Measurements from ENCODE around the gene CNOT8. TPM values are rescaled to one million over a fixed set of nuclear protein-coding genes. Genes with fewer than 3 reads are reported as not detected.
"Not testable (repeated sequence)": the region's sequence is repeated elsewhere in the genome, so short reads cannot be mapped to it uniquely, and the experiment has no call there.

Gene CNOT8
- total and polyA plus RNA-seq, 2 donors, result 75.5 to 98.2 TPM

DNA sequence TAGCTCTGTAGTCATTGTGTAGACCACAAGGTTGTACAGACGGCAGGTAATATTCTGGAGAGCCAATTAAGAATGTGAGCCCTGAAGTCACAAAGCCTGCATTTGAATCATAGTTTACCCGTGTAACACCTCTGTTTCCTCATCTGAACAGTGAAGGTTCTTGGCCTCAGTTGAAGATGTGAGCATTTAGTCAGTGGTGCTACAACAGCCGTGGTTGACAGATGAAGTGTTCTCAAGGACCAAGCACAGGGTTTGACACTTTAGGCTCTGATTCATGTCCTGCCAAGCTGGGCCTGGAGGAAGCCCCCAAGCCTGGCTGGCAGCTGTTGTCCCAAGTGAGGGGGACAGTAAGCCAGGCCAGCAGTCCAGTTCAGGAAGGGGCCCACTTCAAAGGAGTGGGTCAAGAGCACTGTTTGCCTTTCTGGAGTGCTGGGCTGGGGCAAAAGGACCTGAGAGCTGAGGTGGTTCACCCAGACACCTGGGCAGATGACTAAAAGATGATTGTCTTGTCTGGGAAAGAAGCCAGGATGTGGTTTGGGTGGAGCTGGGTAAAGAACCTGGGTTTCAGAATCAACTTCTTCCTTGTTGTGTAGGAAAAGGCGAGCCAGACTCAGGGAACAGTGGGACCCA, 28.7 kb upstream of the CNOT8 start:
- peak in 2 of 9 donors; percentile 16 to 37 for DNase-seq (ENCODE audit: low read depth in 6 of 9, low spot score in 9 of 9)
- Histone ChIP-seq H3K4me1 (ENCODE audit: control insufficient read depth in 2 of 2, insufficient read depth in 2 of 2, low read length in 2 of 2) (peaks cover 0 to 12% of the 10 kb centered on the region in 2 donors), H3K4me3 (ENCODE audit: low read length in 2 of 2) (no peak overlapping the region), H3K27me3 (ENCODE audit: control insufficient read depth in 2 of 2, insufficient read depth in 1 of 2, low read length in 1 of 2) (no peaks in the 10 kb centered on the region), H3K27ac (ENCODE audit: low read depth in 1 of 2, low read length in 1 of 2) (no peak overlapping the region), H3K9me3 (ENCODE audit: control insufficient read depth in 2 of 2, insufficient read depth in 1 of 2, low read length in 1 of 2) (no peaks in the 10 kb centered on the region), H3K36me3 (ENCODE audit: control insufficient read depth in 2 of 2, insufficient read depth in 2 of 2, low read length in 1 of 2) (peaks cover 0 to 16% of the 10 kb centered on the region in 2 donors)
- WGBS, result 82% methylated on average over 4 of the region's 4 CpGs

DNA sequence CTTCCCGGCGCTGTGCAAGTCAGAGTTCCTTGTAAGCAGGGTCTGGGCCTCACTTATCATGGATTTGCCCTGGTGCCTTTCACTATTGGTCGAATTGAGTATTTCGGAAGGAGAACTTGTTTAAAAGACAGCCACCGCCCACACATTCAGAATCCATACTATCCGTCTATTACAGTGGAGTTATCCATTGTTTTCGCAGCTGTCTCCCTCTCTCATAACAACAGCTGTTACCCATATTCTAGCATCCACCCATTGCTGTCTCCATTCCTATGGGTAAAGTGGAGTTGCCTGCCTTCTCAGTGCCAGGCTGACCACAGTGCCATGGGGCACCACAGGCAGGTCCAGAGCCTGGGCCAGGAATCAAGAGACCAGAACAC, 28.2 kb upstream of the CNOT8 start:
- peak overlapping the region in 1 of 2 donors; percentile 19 for H3K27ac ChIP-seq (ENCODE audit: low read depth in 1 of 2, low read length in 1 of 2)
- 97% methylated on average over 7 of the region's 7 CpGs for WGBS
- DNase-seq (ENCODE audit: low read depth in 6 of 9, low spot score in 9 of 9), result no peak
- peaks cover 0 to 16% of the 10 kb centered on the region in 2 donors for H3K36me3 ChIP-seq (ENCODE audit: control insufficient read depth in 2 of 2, insufficient read depth in 2 of 2, low read length in 1 of 2)
- peaks cover 0 to 12% of the 10 kb centered on the region in 2 donors for H3K4me1 ChIP-seq (ENCODE audit: control insufficient read depth in 2 of 2, insufficient read depth in 2 of 2, low read length in 2 of 2)
- no peaks in the 10 kb centered on the region for H3K9me3 ChIP-seq (ENCODE audit: control insufficient read depth in 2 of 2, insufficient read depth in 1 of 2, low read length in 1 of 2)
- H3K27me3 ChIP-seq (ENCODE audit: control insufficient read depth in 2 of 2, insufficient read depth in 1 of 2, low read length in 1 of 2), result no peaks in the 10 kb centered on the region
- no peak overlapping the region for H3K4me3 ChIP-seq (ENCODE audit: low read length in 2 of 2)

DNA sequence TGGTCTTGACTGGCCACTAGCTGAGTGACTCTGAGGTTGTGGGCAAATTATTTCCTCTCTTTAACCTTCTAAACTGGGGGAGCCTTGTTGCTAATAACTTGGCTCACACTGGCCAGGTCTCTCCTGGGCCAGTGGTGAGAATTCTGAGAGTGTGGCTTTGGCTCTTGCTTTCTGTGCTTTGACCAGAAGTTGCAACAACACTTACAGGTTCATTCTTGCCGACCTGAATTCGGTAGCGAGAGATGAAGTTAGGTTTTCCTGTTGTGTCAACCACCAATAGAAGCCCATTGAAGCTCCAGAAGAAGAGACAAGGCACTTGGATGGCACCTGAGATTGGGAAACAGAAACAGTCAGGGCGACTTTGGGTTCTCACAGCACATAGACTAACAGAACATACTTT, 27.8 kb upstream of the CNOT8 start:
- WGBS, result over 99% methylated on average over 4 of the region's 4 CpGs
- no peaks in the 10 kb centered on the region for H3K9me3 ChIP-seq (ENCODE audit: control insufficient read depth in 2 of 2, insufficient read depth in 1 of 2, low read length in 1 of 2)
- H3K36me3 ChIP-seq (ENCODE audit: control insufficient read depth in 2 of 2, insufficient read depth in 2 of 2, low read length in 1 of 2), result peaks cover 0 to 16% of the 10 kb centered on the region in 2 donors
- H3K4me3 ChIP-seq (ENCODE audit: low read length in 2 of 2), result no peak overlapping the region
- no peak for DNase-seq (ENCODE audit: low read depth in 6 of 9, low spot score in 9 of 9)
- no peak overlapping the region for H3K27ac ChIP-seq (ENCODE audit: low read depth in 1 of 2, low read length in 1 of 2)
- no peaks in the 10 kb centered on the region for H3K27me3 ChIP-seq (ENCODE audit: control insufficient read depth in 2 of 2, insufficient read depth in 1 of 2, low read length in 1 of 2)
- H3K4me1 ChIP-seq (ENCODE audit: control insufficient read depth in 2 of 2, insufficient read depth in 2 of 2, low read length in 2 of 2), result peaks cover 0 to 12% of the 10 kb centered on the region in 2 donors

- no peaks in the 10 kb centered on the region for H3K9me3 ChIP-seq (ENCODE audit: control insufficient read depth in 2 of 2, insufficient read depth in 1 of 2, low read length in 1 of 2)
- H3K27ac ChIP-seq (ENCODE audit: low read depth in 1 of 2, low read length in 1 of 2), result no peak overlapping the region
- H3K4me3 ChIP-seq (ENCODE audit: low read length in 2 of 2), result no peak overlapping the region
- no peak for DNase-seq (ENCODE audit: low read depth in 6 of 9, low spot score in 9 of 9)
- WGBS, result 97% methylated on average over 7 of the region's 7 CpGs
- peaks cover 0 to 12% of the 10 kb centered on the region in 2 donors for H3K4me1 ChIP-seq (ENCODE audit: control insufficient read depth in 2 of 2, insufficient read depth in 2 of 2, low read length in 2 of 2)
- H3K36me3 ChIP-seq (ENCODE audit: control insufficient read depth in 2 of 2, insufficient read depth in 2 of 2, low read length in 1 of 2), result peaks cover 0 to 12% of the 10 kb centered on the region in 2 donors
- H3K27me3 ChIP-seq (ENCODE audit: control insufficient read depth in 2 of 2, insufficient read depth in 1 of 2, low read length in 1 of 2), result no peaks in the 10 kb centered on the region
Measured at GRCh38 chr5:154831451-154831850, 27.0 kb upstream of the CNOT8 start.

GRCh38 chr5:154832804-154833203, 25.6 kb upstream of the CNOT8 start:
- H3K27ac ChIP-seq (ENCODE audit: low read depth in 1 of 2, low read length in 1 of 2); H3K4me3 ChIP-seq (ENCODE audit: low read length in 2 of 2); H3K27me3 ChIP-seq (ENCODE audit: control insufficient read depth in 2 of 2, insufficient read depth in 1 of 2, low read length in 1 of 2); DNase-seq (ENCODE audit: low read depth in 6 of 9, low spot score in 9 of 9); H3K9me3 ChIP-seq (ENCODE audit: control insufficient read depth in 2 of 2, insufficient read depth in 1 of 2, low read length in 1 of 2): not testable (repeated sequence)
- Histone ChIP-seq H3K36me3 (ENCODE audit: control insufficient read depth in 2 of 2, insufficient read depth in 2 of 2, low read length in 1 of 2) (peaks cover 0 to 12% of the 10 kb centered on the region in 2 donors), H3K4me1 (ENCODE audit: control insufficient read depth in 2 of 2, insufficient read depth in 2 of 2, low read length in 2 of 2) (peaks cover 0 to 12% of the 10 kb centered on the region in 2 donors)
- 99% methylated on average over 3 of the region's 3 CpGs for WGBS

DNA sequence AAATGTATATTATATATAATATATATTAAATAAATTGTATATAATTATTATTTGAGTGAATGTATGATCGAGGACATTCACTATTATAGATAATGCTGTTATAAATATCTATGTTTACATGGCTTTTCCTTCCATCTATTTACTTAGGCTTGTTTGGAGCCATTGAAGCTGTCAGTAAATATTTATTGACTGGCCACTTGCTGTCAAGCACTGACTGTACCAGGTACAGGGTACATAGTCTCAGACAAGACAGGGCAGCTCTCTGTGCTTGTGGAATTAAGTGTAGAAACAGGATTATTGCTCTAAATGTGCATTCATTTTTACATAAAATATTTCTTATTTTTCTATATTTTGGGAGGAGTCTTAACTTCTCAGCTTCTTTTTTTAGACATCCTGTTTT, 24.4 kb upstream of the CNOT8 start:
- H3K9me3 ChIP-seq (ENCODE audit: control insufficient read depth in 2 of 2, insufficient read depth in 1 of 2, low read length in 1 of 2), result no peaks in the 10 kb centered on the region
- no peaks in the 10 kb centered on the region for H3K27me3 ChIP-seq (ENCODE audit: control insufficient read depth in 2 of 2, insufficient read depth in 1 of 2, low read length in 1 of 2)
- DNase-seq (ENCODE audit: low read depth in 6 of 9, low spot score in 9 of 9), result no peak
- no peak overlapping the region for H3K27ac ChIP-seq (ENCODE audit: low read depth in 1 of 2, low read length in 1 of 2)
- peaks cover 0 to 12% of the 10 kb centered on the region in 2 donors for H3K4me1 ChIP-seq (ENCODE audit: control insufficient read depth in 2 of 2, insufficient read depth in 2 of 2, low read length in 2 of 2)
- no peak overlapping the region for H3K4me3 ChIP-seq (ENCODE audit: low read length in 2 of 2)
- peaks cover 0 to 8% of the 10 kb centered on the region in 2 donors for H3K36me3 ChIP-seq (ENCODE audit: control insufficient read depth in 2 of 2, insufficient read depth in 2 of 2, low read length in 1 of 2)
- WGBS, result 95% methylated on average over 1 of the region's 1 CpG

DNA sequence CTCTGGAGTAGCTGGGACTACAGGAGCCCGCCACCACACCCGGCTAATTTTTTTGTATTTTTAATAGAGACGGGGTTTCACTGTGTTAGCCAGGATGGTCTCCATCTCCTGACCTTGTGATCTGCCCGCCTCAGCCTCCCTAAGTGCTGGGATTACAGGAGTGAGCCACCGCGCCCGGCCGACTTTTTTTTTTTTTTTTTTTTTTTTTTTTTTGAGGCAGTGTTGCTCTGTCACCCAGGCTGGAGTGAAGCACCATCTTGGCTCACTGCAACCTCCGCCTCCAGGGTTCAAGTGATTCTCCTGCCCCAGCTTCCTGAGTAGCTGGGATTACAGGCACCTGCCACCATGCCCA, 22.8 kb upstream of the CNOT8 start:
- not testable (repeated sequence) for H3K9me3 ChIP-seq (ENCODE audit: control insufficient read depth in 2 of 2, insufficient read depth in 1 of 2, low read length in 1 of 2); DNase-seq (ENCODE audit: low read depth in 6 of 9, low spot score in 9 of 9); H3K27ac ChIP-seq (ENCODE audit: low read depth in 1 of 2, low read length in 1 of 2); H3K4me1 ChIP-seq (ENCODE audit: control insufficient read depth in 2 of 2, insufficient read depth in 2 of 2, low read length in 2 of 2); H3K36me3 ChIP-seq (ENCODE audit: control insufficient read depth in 2 of 2, insufficient read depth in 2 of 2, low read length in 1 of 2); H3K27me3 ChIP-seq (ENCODE audit: control insufficient read depth in 2 of 2, insufficient read depth in 1 of 2, low read length in 1 of 2); H3K4me3 ChIP-seq (ENCODE audit: low read length in 2 of 2)
- WGBS, result 98% methylated on average over 9 of the region's 9 CpGs

DNA sequence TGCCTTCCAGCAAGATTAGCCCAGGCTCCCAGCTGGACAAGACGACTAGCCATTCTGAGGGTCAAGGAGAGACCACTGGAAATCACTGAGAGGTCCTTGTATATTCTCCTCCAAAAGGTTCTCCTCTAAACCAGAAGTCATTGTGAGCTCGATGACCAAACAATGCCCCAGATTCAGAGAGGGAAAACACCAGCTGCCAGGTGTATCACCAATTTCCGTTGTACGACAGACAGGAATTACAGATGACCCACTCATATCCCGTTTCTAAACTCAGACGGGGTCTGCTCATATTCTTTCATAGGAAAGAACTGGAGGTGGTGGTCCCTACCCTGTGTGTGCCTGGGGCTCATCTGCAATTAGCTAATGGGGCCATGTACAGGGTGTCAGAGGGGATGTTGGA, 22.2 kb upstream of the CNOT8 start:
- 96% methylated on average over 6 of the region's 6 CpGs for WGBS
- Histone ChIP-seq H3K4me1 (ENCODE audit: control insufficient read depth in 2 of 2, insufficient read depth in 2 of 2, low read length in 2 of 2) (no peaks in the 10 kb centered on the region), H3K36me3 (ENCODE audit: control insufficient read depth in 2 of 2, insufficient read depth in 2 of 2, low read length in 1 of 2) (no peaks in the 10 kb centered on the region), H3K27ac (ENCODE audit: low read depth in 1 of 2, low read length in 1 of 2) (no peak overlapping the region), H3K9me3 (ENCODE audit: control insufficient read depth in 2 of 2, insufficient read depth in 1 of 2, low read length in 1 of 2) (no peaks in the 10 kb centered on the region), H3K4me3 (ENCODE audit: low read length in 2 of 2) (no peak overlapping the region), H3K27me3 (ENCODE audit: control insufficient read depth in 2 of 2, insufficient read depth in 1 of 2, low read length in 1 of 2) (no peaks in the 10 kb centered on the region)
- no peak for DNase-seq (ENCODE audit: low read depth in 6 of 9, low spot score in 9 of 9)

DNA sequence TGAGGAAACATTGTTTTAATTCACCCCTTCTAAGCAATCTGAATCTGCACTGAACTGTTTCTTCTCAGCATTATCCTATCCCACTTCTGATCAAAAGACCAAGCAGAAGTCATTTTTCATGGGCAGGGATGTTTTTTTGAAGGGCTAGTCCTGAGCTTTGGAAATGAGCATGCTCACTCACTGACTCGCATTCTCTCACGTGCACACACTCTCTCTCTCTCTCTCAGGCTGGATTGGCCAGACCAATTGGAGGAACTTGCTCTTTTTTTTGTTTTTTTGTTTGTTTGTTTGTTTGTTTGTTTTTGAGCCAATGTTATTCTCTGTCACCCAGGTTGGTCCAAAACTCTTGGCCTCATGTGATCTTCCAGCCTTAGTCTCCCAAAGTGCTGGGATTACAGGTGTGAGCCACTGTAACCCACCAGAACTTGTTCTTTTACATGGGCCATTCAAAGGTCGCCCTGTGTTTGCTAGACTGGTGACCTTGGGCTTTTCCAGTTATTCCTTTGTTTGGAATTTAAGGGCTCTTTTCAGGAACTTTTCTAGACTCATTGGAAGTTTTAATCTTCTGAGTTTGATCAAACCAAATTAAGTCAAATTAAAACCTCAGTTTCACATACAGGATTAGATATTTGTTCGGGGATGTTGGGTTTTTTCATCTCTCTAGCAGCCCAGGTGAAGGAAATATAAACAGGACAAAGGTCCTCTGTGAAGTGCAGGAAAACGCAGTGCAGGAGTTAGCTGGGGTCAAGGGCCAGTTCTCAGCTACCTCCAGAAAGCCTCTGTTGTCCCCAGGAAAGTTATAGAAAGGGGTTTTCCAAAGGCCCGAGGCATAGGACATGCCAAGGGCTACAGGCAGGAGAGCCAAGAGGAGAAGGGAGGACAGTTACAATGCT, 21.2 kb upstream of the CNOT8 start:
- H3K36me3 ChIP-seq (ENCODE audit: control insufficient read depth in 2 of 2, insufficient read depth in 2 of 2, low read length in 1 of 2), result no peaks in the 10 kb centered on the region
- no peak overlapping the region for H3K27ac ChIP-seq (ENCODE audit: low read depth in 1 of 2, low read length in 1 of 2)
- no peak for DNase-seq (ENCODE audit: low read depth in 6 of 9, low spot score in 9 of 9)
- H3K9me3 ChIP-seq (ENCODE audit: control insufficient read depth in 2 of 2, insufficient read depth in 1 of 2, low read length in 1 of 2), result no peaks in the 10 kb centered on the region
- no peak overlapping the region for H3K4me3 ChIP-seq (ENCODE audit: low read length in 2 of 2)
- no peaks in the 10 kb centered on the region for H3K27me3 ChIP-seq (ENCODE audit: control insufficient read depth in 2 of 2, insufficient read depth in 1 of 2, low read length in 1 of 2)
- 98% methylated on average over 6 of the region's 6 CpGs for WGBS
- H3K4me1 ChIP-seq (ENCODE audit: control insufficient read depth in 2 of 2, insufficient read depth in 2 of 2, low read length in 2 of 2), result no peaks in the 10 kb centered on the region

Data from thymus (tissue), 11 donors.